GM18517 (cell line): ENCODE data around the gene MEAF6.
"Not testable (repeated sequence)": the region's sequence is repeated elsewhere in the genome, so short reads cannot be mapped to it uniquely, and the experiment has no call there.

Experiments
- ATAC-seq: cut with Tn5 transposase; IDR thresholded peaks from one replicate; pipeline ENCODE4 v1.9.1; 2021; ENCODE audit warnings: mild to moderate bottlenecking, moderate library complexity; ENCODE audit not compliant: unreplicated experiment

Gene MEAF6

GRCh38 chr1:37514350-37515184 is at the start of gene MEAF6:
Gene MEAF6 (minus strand): TSS chr1:37514766. CDS start chr1:37514746, 20 bp downstream.
- peak; percentile 90 for ATAC-seq

DNA sequence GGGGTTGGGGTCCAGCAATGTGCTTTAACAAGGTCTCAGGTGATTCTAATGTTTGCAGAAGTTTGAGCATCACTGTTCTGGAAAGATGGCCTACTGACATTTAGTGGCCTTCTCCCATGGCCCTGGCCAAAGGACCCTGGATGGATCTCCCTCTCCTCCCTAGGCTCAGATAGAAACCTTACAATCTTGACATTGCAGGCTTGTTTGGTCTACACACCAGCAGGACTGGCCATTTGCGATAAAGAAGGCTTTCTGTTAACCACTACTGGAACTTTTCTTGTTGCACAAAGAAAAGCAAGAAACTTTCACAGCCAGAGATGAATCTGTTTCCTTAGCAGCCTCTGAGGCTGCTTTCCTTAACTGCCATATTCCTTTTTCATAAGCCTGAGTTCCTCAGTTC is 48.4 kb upstream of the MEAF6 start:
- no peak for ATAC-seq

DNA sequence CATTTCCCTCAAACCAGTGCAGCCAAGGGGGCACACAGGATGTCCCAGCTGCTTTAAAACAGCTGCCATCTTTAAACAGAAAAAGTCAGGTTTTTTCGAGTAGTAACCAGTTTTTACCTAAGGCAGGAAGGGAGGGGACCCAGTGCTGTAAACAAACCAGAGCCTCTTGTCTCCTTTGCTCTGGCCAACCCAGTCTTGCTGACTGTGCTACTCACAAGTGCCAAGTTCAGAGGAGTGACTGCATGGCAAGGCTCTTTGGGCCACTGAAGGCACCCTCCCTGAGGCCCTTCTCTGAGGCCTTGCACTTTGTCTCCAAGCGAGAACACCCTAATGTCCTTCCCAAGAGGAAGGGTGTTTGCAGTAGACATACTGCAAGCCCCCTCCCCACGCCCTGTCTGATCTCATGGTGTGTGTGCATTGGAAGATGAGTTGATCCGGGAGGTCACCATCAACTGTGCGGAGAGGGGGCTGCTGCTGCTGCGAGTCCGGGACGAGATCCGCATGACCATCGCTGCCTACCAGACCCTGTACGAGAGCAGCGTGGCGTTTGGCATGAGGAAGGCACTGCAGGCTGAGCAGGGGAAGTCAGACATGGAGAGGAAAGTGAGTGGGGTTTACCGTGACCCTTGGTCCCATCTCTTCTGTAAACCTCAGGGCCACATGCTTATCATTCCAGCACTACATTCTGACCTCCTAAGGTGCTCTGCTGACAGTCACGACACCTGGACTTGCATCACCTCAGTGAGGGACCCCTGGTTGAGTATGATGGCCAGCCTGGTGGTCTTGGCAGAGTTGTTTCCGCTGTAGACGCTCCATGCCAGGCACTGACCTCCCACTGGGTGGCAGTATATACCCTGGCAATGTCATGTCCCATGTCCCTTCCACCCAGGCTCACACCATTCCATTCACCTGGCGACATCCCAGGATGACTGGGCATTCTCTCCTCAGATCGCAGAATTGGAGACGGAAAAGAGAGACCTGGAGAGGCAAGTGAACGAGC is 46.9 kb upstream of the MEAF6 start:
- no peak for ATAC-seq

GRCh38 chr1:37560401-37561132 is 46.0 kb upstream of the MEAF6 start:
- no peak for ATAC-seq

DNA sequence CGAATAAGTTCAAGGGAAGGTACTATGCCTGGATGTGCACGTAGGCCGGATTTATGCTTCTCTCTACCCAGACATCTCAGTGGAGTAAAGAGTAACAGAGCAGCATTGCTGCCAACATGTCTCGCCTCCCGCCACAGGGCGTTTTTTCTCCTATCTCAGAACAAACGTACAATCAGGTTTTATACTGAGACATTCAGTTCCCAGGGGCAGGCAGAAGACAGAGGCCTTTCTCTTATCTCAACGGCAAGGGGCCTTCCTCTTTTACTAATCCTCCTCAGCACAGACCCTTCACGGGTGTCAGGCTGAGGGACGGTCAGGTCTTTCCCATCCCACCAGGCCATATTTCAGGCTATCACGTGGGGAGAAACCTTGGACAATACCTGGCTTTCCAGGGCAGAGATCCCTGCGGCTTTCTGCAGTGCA is 45.4 kb upstream of the MEAF6 start:
- ATAC-seq = not testable (repeated sequence)

DNA sequence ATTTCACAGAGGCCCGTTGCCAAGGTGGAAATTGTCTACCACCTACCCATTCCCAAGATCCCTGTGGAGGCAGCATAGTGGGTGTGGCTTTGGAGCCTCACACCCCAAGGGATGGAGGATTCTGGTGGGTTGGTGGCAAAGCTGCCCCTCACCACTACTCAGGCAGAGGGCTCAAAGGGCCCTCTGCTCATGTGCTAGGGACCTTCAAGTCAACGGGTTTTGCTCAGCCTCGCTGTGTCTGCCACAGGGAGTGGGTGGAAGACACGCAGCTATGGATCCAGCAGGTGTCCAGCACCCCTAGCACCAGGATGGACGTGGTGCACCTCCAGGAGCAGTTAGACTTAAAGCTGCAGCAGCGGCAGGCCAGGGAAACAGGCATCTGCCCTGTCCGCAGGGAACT is 44.5 kb upstream of the MEAF6 start:
- no peak for ATAC-seq

DNA sequence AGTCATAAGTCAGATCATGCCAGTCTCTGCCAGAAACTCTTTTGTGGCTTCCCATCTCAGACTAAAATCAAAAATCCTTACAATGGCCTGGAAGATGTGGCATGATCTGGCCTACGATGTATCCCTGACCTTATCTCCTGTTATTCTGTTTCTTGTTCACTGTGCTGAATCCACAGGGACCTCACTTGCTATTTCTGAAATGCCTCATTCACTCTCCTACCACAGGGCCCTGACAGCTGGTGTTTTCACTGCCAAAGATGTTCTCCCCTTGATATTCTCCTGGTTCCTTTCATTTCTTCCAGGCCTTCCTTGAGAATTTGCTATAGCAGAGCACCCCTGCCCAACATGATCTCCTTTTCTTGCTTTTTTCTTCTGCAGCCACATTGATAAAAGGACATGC is 43.8 kb upstream of the MEAF6 start:
- ATAC-seq = no peak

DNA sequence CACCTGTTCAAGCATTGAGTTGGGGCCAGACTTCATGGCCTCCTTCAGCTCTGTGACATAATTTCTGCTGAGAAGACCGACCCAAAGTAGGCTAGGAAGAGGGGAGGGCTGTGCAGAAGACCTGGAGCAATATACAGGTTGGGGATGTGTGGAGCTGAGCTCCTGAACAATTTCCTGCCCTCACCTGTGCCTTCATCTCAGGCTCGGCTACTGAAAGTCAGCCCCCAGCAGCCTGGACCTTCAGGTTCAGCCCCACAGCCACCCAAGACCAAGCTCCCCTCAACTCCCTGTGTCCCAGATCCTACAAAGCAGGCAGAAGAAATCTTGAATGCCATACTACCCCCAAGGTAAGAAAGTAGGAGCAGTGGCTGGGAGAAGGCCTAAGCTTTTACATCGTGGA is 42.8 kb upstream of the MEAF6 start:
- ATAC-seq = no peak

- ATAC-seq = no peak
Measured at GRCh38 chr1:37556712-37557196, 42.2 kb upstream of the MEAF6 start, which contains the start of gene DNALI1. Gene DNALI1 (plus strand): TSS chr1:37556940. CDS start chr1:37556995, 55 bp downstream.

DNA sequence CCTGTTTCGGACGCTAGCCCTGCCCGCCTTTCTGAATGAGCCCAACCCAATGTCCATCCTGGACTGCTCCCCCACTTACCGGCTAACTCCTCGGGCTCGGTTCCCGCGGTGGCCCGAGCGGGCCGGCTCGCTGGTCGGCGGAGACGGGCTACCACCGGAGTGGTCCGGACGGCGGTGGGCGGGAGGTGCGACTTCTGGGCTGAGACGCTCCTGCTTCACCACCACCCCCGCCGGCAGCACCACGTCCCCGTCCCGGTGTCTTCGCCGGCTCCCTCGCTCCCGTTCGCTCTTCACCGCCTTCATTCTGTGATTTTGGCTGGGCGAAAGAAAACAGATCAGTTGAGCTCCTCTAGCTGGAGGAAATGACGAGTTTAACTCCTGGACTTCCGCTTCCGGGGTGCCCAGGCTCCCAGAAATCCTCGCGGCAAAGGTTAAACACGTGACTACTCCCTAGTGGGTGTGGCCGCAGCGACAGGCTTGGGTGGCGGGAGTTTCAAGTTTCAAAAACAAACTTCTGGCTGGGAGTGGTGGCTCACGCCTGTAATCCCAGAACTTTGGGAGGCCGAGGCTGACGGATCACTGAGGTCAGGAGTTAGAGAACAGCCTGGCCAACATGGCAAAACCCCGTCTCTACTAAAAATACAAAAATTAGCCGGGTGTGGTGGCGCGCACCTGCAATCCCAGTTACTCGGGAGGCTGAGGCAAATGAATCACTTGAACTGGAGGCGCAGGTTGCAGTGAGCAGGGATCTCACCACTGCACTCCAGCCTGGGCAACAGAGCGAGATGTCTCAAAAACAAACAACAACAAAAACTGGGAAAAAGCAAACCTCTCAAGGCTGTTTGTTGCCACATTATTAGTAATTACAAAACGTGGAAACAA is 39.6 kb upstream of the MEAF6 start, which contains the start of gene SNIP1:
SNIP1 (minus strand) TSS at position 367 of the 882 bp plus-strand sequence; CDS start at position 303, 64 bp downstream.
- peak; percentile 81 for ATAC-seq

DNA sequence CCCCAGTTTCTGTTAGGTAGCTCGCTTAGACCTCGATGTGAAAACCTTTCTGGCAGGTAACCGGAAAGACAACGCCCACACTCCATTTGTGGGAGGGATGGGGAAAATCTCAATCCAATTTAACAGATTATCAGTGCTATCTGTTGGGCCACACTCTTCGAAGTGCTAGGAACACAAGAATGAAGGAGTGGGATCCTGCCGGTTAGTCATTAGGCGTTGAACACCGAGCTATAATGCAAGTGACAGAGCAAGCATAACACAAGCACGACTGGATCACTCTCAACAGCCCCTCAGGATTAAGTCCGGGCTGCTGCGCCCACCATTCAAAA is 39.0 kb upstream of the MEAF6 start:
- no peak for ATAC-seq

GRCh38 chr1:37549341-37549740 is 34.8 kb upstream of the MEAF6 start:
- ATAC-seq = no peak

- no peak for ATAC-seq
Measured at GRCh38 chr1:37545019-37545418, 30.5 kb upstream of the MEAF6 start.

- no peak for ATAC-seq
Measured at GRCh38 chr1:37544530-37544929, 30.0 kb upstream of the MEAF6 start.

DNA sequence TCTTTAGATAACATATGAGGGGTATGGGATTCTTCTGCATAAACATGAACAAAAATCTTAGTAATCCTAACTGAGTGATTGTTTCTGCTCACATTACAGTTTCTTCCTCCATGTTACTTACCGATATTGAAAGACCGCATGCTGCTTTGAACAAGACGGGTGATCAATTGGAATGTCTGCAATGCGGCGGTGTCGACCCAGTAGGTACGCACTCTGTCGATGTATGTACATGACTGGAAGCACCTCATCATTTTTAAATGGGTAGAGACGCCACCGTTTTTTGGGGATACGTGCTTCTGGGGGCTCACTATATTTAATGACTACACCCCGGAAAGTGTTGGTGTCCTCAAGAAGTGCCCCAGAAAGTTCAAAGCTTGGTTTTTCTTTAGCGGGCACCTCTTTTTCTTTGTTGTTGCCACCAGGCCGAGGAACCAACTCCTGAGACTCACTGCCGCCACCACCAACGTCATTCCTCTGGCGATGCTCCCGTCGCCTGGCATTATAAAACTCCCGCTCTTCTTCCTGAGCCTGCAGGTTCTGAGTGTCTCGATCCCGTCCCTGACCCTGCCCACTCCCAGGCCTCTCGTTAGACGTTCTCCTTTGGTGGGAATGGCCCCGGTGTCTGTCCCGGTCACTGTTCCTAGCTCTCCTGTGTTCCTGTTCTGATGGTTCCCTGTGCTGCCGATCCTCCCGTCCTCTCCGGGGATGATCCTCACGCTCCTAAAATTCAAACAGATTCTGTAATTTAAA is 25.6 kb upstream of the MEAF6 start:
- ATAC-seq = no peak

GRCh38 chr1:37539154-37539553 is 24.6 kb upstream of the MEAF6 start:
- not testable (repeated sequence) for ATAC-seq

DNA sequence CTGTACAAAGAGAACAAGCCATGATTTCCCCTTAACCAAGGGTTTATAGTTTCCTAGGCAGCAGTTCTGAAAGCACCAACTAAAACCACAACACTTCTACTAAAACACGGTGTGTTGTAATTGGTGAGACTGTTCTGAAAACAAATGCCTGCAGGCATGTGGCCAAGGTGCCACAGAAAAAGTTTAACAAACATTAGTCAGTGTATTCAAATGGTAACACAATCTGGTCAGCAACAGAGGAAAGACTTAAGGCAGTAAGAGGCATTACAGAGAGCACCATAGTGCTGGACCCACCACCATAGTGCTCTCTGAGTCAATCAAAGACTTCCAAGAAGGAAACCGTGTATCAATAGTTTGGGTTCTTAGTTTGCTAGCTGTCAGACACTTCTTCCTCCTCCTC is 22.8 kb upstream of the MEAF6 start:
- no peak for ATAC-seq

DNA sequence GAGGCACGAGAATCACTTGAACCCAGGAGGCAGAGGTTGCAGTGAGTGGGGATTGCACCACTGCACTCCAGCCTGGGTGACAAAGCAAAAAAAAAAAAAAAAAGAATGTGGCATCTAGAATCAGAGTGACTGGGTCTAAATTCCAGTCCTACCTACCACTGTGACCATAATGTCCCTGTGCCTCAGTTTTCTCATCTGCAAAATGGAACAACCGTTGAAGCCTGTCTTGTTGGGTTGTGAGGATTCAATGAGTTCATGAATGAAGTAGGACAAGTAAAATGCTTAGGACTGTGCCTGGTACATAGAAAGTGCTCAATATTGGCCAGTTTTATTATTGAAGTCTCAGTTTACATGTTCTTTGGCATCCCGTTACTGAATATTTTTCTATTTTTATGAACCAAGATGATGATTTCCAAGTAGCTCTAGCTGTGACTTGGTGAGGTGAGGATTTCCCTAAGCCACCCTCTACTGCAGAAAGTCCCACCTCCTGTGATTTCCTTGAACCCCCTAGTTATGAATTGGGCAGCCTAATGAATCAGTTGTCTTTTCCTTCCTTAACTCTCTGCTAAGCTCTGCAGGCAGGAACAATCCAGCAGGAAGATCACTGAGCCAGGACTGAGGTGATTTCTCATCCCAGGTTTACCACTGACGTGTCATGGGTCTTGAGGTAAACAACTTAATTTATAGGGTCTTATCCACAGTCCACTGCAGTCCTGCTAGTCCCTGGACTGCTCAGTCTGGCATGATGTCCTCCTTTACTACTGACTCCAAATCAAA is 18.9 kb upstream of the MEAF6 start:
- no peak for ATAC-seq
